K562 (cell line): ENCODE data around the gene ACACB. TPM values are rescaled to one million over a fixed set of nuclear protein-coding genes. Genes with fewer than 3 reads are reported as not detected.
A peak's percentile ranks its signal among the peaks of the same experiment; 100 is the strongest.

Experiments used
- CREM ChIP-seq: IDR thresholded peaks from 2 replicates; pipeline ENCODE4 v1.6.1; 2014; ENCODE audit warnings: antibody characterized with exemption, low read depth
- HINFP ChIP-seq: fragments of 450-650 bp; conservative IDR thresholded peaks from 2 replicates; pipeline ENCODE4 v1.6.1; 2016; ENCODE audit warnings: missing genetic modification characterization, low read depth, mild to moderate bottlenecking, control low read depth, missing compliant biosample characterization
- MCM7 ChIP-seq, 2 experiments: fragments of 450-650 bp; IDR thresholded peaks; 2 replicates each; pipeline ENCODE4 v1.6.1; 2016 to 2018
- PATZ1 ChIP-seq: fragments of 250-450 bp; sonication (Bioruptor Pico); IDR thresholded peaks from 2 replicates; pipeline ENCODE4 v1.5.0; 2020; ENCODE audit warnings: mild to moderate bottlenecking, borderline replicate concordance
- RAD21 ChIP-seq, 2 experiments: fragments of 250-450 bp in 1 of 2; fragments of 450-650 bp in 1 of 2; sonication (Bioruptor Pico) in 1 of 2; formaldehyde crosslinking in 1 of 2; IDR thresholded peaks in 1 of 2; conservative IDR thresholded peaks in 1 of 2; 2 replicates each; pipeline versions ENCODE4 v1.4.0 to v1.8.0; 2020 to 2022; ENCODE audit warnings: mild to moderate bottlenecking in 2 of 2, moderate library complexity in 1 of 2
- RCOR1 ChIP-seq, 2 experiments: IDR thresholded peaks; 2 replicates each; pipeline ENCODE4 v1.6.1; 2012; ENCODE audit warnings: low read depth in 2 of 2, low read length in 2 of 2, borderline replicate concordance in 1 of 2, improper control_type of control experiment in 1 of 2
- RERE ChIP-seq: sonication (generic); formaldehyde crosslinking; IDR thresholded peaks from 2 replicates; pipeline ENCODE4 v1.8.0; 2023; ENCODE audit warnings: missing genetic modification reagents, mild to moderate bottlenecking, borderline replicate concordance
- SMC3 ChIP-seq: conservative IDR thresholded peaks from 2 replicates; pipeline ENCODE4 v1.6.1; 2011; ENCODE audit warnings: low read depth, low read length, improper control_type of control experiment; ENCODE audit not compliant: insufficient read depth
- STAT5A ChIP-seq: IDR thresholded peaks from 2 replicates; pipeline ENCODE4 v1.6.1; 2012; ENCODE audit warnings: low read length, inconsistent platforms, borderline replicate concordance
- THAP12 ChIP-seq: fragments of 250-450 bp; sonication (Bioruptor Pico); IDR thresholded peaks from 2 replicates; pipeline ENCODE4 v1.9.0; 2021; ENCODE audit warnings: mild to moderate bottlenecking, inconsistent platforms
- ZBED1 ChIP-seq: IDR thresholded peaks from 2 replicates; pipeline ENCODE4 v1.6.1; 2014
- ZC3H4 ChIP-seq: sonication (generic); formaldehyde crosslinking; IDR thresholded peaks from 2 replicates; pipeline ENCODE4 v1.9.0; 2021; ENCODE audit warnings: missing genetic modification reagents, borderline replicate concordance
- ZFP30 ChIP-seq: fragments of 250-450 bp; sonication (Bioruptor Pico); IDR thresholded peaks from 2 replicates; pipeline ENCODE4 v1.8.0; 2022; ENCODE audit warnings: moderate library complexity, mild to moderate bottlenecking, inconsistent platforms, borderline replicate concordance
- ZNF511 ChIP-seq: sonication (generic); formaldehyde crosslinking; IDR thresholded peaks from 2 replicates; pipeline ENCODE4 v1.8.0; 2022; ENCODE audit warnings: mild to moderate bottlenecking, missing genetic modification reagents
- ZNF57 ChIP-seq: fragments of 450-650 bp; formaldehyde crosslinking; IDR thresholded peaks from 2 replicates; pipeline ENCODE4 v1.4.0; 2020; ENCODE audit warnings: mild to moderate bottlenecking, moderate library complexity
- polyA plus RNA-seq, 8 experiments: library from polyadenylated mRNA; depleted of rRNA in 4 of 8; stranded (reverse) in 5 of 8; unstranded in 3 of 8; fragments of >200 nt; fragmentation: Nextera tagmentation in 2 of 8; fragmentation: Illumina TruSeq in 1 of 8; extraction: Ambion mirVana in 2 of 8; extraction: Trizol in 1 of 8; gene quantifications; 2 replicates each; pipeline versions ENCODE4 v1.2.1 to v1.2.3, GENCODE V29; 2011 to 2014; ENCODE audit warnings: inconsistent platforms in 1 of 8, missing spikeins in 1 of 8
- total RNA-seq, 7 experiments: library from RNA; depleted of rRNA in 6 of 7; stranded (reverse); fragments of >200 nt in 6 of 7; fragmentation: Illumina TruSeq in 2 of 7; extraction: Trizol in 2 of 7; gene quantifications; 2 replicates each; pipeline versions ENCODE4 v1.2.1 to v1.2.3, GENCODE V29; 2011 to 2021; ENCODE audit warnings: low replicate concordance in 1 of 7

Gene ACACB
- total and polyA plus RNA-seq, 9 of the 15 experiments (the other 6 are each of a cell fraction or from before 2014, with no cell fraction given) = 0.10 to 2.5 (median 0.83) TPM

DNA sequence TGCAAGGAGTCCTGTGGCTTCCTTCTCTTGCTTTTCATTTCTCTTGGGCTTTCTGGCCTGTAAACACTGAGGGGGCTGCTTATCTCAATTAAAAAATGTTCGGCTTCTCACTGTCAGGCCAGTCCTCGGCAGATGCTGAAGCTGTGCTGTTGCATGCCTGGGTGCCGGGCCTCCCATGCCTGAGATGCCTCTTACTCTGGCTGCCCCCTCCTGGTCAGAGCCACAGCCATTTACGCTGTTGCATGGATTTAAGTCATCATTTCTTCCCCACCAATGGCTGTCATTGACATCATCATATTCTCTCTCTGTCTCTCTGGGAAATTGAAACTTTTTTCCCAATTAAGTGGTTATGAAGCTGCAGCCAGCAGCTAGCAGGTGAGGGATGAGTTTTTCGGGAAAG lies 139.0 kb downstream of the ACACB start (continued):
- no peak for TF ChIP-seq ZFP30
- 0 out of 2 replicates have a peak, but pooled peaks have one; percentile 30 for TF ChIP-seq CREM
- 0 out of 2 replicates have a peak, but pooled peaks have one; percentile 14 for TF ChIP-seq SMC3
- no peak for TF ChIP-seq THAP12 (CRISPR knock-in tag)
- no peak for TF ChIP-seq MCM7 (IDR thresholded peaks at IDR 0.05)
- no peak for TF ChIP-seq PATZ1 (CRISPR knock-in tag)
- no peak for TF ChIP-seq ZNF511 (CRISPR knock-in tag)
- TF ChIP-seq STAT5A = no peak
- TF ChIP-seq RCOR1 (IDR thresholded peaks at IDR 0.05; ENCODE audit: borderline replicate concordance in 1 of 2, low read depth in 2 of 2, low read length in 2 of 2) = 0 out of 4 replicates have a peak, but pooled peaks of 1 of the 2 experiments have one; percentile 20
- TF ChIP-seq ZNF57 = no peak
- TF ChIP-seq RAD21 (CRISPR knock-in tag; conservative IDR thresholded peaks at IDR 0.05 in 1 of 2, IDR thresholded peaks at IDR 0.05 in 1 of 2) = peak in 1 of 2 experiments; percentile 63; a peak in 2 of 4 replicates
- TF ChIP-seq ZBED1 = no peak
- no peak for TF ChIP-seq RERE
- no peak for TF ChIP-seq ZC3H4 (CRISPR knock-in tag)
- TF ChIP-seq HINFP = no peak
